Breast epithelium (tissue), 3 donors: ENCODE data around the gene EDC4.

Experiments
- POLR2A ChIP-seq: fragments of 450-650 bp; IDR thresholded peaks from one replicate; pipeline ENCODE4 v1.6.1; 2016; ENCODE audit warnings: antibody characterized with exemption, mild to moderate bottlenecking, moderate library complexity
- POLR2AphosphoS5 ChIP-seq, 3 donors: sonication (generic); formaldehyde crosslinking; IDR thresholded peaks; one replicate each; pipeline ENCODE4 v1.6.1; 2017; ENCODE audit warnings: antibody characterized with exemption in 3 of 3
- TF ChIP-seq, protein P1 (sequence below), 3 donors: fragments of 450-650 bp; IDR thresholded peaks; one replicate each; pipeline ENCODE4 v1.5.1; 2016 to 2017; ENCODE audit warnings: antibody characterized with exemption in 3 of 3, mild to moderate bottlenecking in 3 of 3, moderate library complexity in 3 of 3

- TF ChIP-seq, protein P1, sequence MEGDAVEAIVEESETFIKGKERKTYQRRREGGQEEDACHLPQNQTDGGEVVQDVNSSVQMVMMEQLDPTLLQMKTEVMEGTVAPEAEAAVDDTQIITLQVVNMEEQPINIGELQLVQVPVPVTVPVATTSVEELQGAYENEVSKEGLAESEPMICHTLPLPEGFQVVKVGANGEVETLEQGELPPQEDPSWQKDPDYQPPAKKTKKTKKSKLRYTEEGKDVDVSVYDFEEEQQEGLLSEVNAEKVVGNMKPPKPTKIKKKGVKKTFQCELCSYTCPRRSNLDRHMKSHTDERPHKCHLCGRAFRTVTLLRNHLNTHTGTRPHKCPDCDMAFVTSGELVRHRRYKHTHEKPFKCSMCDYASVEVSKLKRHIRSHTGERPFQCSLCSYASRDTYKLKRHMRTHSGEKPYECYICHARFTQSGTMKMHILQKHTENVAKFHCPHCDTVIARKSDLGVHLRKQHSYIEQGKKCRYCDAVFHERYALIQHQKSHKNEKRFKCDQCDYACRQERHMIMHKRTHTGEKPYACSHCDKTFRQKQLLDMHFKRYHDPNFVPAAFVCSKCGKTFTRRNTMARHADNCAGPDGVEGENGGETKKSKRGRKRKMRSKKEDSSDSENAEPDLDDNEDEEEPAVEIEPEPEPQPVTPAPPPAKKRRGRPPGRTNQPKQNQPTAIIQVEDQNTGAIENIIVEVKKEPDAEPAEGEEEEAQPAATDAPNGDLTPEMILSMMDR (IDR thresholded peaks at IDR 0.05), result no peak
- no peak for TF ChIP-seq POLR2AphosphoS5 (IDR thresholded peaks at IDR 0.05)
- no peak for TF ChIP-seq POLR2A
Measured at GRCh38 chr16:67901734-67902133, 28.9 kb downstream of the EDC4 start.
